HG02623 (cell line): ENCODE data around the gene PRDM15.

Experiments
- ATAC-seq: cut with Tn5 transposase; IDR thresholded peaks from one replicate; pipeline ENCODE4 v1.9.1; 2021; ENCODE audit warnings: moderate library complexity; ENCODE audit not compliant: unreplicated experiment

PRDM15 gene

DNA sequence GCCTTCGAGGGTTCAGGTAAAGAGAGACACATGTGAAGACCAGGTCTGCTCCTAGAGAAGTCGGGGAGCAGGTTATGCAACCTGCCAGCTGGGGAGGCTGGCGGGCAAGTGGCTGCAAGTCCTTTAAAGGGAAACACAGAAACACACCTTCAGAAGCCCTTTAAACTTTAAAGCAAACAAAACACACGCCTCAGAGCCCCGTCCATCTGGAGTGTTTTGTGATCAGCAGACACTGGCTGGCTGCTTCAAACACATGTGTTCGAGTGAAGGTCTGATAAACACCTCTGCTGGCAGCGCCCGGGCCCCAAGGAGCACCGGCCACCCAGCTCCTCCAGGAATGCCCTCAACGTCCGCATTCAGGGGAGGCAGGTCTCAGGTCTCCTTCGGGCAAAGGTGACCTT lies 127.5 kb downstream of the PRDM15 start:
- no peak for ATAC-seq

DNA sequence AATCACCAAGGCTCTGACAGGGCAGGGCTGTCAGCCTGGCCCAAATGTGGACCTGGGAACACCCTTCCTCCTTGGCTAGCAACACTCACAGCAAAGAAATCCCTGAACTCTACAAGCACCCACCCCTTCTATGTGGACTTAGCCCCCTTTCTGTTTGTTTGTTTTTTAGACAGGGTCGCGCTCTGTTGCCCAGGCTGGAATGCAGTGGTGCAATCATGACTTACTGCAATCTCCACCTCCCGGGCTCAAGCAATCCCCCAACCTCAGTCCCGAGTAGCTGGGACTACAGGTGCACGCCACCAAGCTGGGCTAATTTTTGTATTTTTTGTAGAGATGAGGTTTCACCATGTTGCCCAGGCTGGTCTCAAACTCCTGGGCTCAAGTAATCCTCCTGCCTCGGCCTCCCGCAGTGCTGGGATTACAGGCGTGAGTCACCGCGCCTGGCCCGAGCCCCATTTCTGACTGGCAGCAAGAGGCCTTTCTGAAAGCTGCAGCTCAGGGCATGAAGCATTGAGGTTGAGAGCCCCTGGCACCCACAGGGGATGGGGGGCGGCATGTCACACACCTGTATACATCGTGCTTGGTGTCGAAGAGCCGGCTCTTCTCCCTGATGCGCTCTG lies 128.5 kb downstream of the PRDM15 start:
- no peak for ATAC-seq

DNA sequence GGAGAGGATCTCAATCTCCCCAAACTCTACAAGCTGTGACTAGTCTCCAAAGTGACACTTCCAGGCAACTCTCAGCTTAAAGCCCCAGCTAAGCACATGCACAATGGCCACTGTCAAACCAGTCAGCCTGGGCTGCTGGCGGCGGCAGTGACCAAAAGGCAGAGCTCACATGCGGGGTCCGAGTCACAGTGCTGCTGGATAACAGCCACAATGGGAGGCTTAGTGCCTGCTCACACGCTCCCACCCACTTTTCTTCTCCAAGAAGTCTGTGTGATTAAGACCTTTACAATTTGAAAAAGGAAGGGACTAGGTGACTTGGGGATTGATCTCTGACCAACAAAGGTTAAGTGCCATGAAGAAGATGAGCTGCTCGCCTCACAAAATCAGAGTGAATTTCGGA lies 129.1 kb downstream of the PRDM15 start:
- no peak for ATAC-seq

DNA sequence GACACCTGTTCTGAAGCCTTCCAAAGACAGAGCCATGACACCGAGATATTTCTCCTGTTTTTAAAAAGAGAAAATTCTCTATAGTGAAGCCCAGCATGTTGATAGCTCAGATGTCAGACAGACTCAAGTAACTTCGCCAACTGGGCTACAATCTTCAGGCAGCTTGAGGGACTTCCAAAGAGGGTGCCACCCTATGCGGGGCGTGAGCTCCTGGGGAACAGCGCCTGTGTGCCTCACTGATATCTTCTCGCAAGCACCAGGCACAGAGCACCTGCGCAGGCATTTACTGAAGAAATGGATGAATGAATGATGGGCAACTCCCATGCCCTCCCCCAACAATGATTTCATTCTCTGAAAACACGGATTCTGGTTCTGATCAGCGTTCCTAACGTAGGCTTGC lies 129.9 kb downstream of the PRDM15 start:
- no peak for ATAC-seq
